HG02852 (cell line): Measurements from ENCODE around the gene GPATCH8.
"Not testable (repeated sequence)": the region's sequence is repeated elsewhere in the genome, so short reads cannot be mapped to it uniquely, and the experiment has no call there.

Experiments used
- ATAC-seq: cut with Tn5 transposase; IDR thresholded peaks from one replicate; pipeline ENCODE4 v1.9.1; 2021; ENCODE audit warnings: mild to moderate bottlenecking, moderate library complexity; ENCODE audit not compliant: unreplicated experiment

The GPATCH8 gene

GRCh38 chr17:44503147-44504029 is at the start of gene GPATCH8:
GPATCH8 (minus strand) TSS chr17:44503406; CDS start chr17:44503370, 36 bp downstream.
- peak; percentile 85 for ATAC-seq

DNA sequence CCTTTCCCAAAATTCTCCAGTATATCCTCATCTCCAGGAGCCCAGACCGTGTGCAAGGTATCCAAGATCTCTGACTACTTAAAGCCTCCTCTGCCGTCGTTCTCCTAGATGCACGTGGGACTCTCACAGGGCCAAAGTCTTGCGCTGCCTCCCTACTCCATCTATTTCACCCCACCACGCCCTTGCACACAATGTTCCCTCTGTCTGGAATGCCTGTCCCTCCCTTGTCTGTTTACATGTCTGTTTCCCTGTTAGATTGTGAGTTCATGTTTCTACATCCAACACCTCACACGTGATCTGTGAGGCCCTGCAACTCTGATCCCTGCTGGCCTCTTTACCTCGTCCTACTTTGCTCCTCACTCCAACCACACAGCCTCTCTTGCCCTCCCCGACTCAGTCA is 49.2 kb upstream of the GPATCH8 start:
- no peak for ATAC-seq

GRCh38 chr17:44549686-44550085 is 46.5 kb upstream of the GPATCH8 start:
- no peak for ATAC-seq

GRCh38 chr17:44548376-44549230 is 45.4 kb upstream of the GPATCH8 start:
- no peak for ATAC-seq

DNA sequence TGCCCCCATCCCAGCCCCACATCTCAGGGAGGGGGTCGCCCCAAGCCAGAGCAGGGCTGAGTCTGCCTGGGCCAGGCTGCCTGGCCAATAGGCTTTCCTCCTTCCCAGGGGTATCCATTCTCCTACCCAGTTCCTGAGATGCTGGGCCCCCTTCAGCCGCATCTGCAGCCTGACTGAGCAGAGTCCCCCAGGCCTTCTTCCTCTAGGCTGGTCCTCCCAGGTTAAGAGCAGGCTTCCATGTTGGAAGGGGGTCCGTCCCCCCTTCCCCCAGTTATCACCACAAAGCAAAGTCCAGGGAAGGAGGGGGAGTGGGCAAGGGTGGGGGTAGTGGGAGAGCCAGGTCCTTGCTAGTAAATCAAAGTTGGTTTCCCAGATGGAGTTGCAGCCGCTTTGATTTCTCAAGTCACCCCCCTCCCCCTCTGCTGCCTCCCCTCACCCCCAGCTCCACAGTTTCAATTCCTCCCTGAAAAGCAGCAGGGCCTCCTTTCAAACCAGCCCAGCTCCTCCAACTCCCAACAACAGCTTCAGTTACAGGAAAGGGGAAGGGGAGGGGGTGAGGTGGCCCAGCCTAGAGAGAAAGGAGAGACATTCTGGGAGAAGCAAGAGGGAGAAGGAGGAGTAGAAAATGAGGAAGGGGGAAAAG is 44.5 kb upstream of the GPATCH8 start:
- no peak for ATAC-seq

- ATAC-seq: no peak
These were observed 43.7 kb upstream of the GPATCH8 start for GRCh38 chr17:44546671-44547606.

DNA sequence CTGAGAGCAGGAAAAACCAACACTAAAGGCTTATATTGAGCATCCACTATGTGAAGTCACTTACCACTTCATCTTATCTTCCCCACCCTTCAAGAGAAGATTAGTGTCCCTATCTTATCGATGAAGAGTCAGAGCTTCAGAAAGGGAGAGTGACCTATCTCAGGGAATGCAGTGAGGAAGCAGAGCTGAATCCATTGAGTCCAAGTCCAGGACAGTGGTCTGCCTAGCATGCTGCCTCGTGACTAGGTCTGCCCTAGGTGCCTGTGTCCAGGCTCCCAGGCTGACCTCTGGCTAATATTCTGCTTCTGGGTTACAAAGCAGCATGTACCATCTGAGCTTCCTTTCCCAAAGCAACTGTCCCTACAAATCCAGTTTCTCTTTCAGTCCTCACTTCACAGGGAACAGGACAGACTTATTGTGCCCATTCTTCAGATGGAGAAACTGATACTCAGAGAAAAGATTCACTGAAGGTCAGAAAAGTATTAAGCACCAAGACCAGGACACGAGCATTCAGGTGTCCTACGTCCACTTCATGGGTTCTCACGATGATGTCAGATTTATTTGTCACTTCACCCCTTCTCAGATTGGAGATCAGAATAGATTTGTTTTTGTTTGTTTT is 40.8 kb upstream of the GPATCH8 start:
- ATAC-seq: no peak

DNA sequence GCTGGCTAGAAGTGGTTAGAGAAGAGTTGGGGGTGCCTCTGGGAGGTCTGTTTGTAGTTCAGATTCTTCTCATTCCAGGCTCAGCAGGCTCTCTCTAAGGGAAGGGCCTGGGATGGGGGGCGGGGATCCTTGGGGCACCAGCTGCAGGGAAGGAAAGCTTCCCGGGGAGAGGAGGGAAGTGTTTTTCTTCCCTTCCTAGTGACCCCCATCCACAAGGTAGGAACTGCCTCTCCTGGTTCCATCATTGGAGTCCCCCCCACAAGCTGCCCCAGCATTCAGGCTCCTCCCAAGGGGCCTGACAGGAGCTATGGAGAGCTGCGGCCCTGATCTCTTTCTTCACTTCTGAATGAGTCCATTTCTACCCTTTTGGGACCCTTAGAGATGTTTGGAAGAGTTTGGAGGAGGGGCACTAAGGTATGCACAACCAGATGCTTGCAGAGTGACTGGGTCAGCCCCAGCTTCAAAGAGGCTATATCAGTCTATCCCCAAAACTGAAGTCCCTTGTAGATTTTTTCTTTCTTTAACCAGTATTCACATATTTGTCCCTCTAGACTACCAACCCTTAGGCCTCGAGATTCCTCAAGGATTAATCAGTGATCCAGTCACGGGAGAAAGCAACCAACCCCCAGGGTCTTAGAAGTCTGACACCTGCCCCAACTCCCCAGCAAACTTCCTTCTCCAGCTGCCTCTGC is 40.2 kb upstream of the GPATCH8 start:
- no peak for ATAC-seq

DNA sequence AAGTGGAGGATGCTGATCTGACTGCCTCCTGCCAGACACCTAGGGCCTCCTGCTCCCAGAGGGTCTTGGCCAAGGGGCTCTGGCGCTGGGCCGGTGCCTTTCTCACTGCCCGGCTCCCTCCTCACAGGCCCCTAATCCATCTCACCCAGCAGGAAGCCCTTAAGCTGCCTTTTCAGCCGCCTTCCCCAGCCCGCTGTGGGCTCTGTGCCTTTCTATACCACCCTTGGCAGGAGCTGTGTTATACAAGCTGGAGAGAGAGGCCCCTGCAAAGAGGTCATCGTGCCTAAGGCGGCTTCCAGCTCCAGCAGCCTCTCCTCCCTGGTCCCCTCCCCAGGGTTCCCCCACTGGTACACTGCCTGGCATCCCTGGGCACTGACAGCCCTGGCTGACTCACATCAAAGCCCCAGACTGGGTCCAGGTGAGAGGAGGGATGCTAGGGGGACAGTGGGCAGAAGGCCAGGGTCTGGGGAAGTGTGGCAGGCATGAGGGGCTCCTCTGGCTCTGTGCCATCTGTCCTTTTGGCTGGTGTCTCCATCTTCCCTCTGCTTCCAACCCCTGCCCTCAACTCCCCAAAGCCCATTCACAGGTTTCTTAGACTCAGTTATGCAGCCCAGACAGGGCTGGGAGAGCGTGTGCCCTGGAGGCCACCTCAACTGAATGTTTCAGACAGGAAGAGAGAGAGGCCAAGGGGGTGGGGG is 38.8 kb upstream of the GPATCH8 start:
- no peak for ATAC-seq

- ATAC-seq: no peak
These were observed 37.3 kb upstream of the GPATCH8 start for GRCh38 chr17:44540246-44541084.

- no peak for ATAC-seq
These were observed 36.5 kb upstream of the GPATCH8 start for GRCh38 chr17:44539673-44540072.

DNA sequence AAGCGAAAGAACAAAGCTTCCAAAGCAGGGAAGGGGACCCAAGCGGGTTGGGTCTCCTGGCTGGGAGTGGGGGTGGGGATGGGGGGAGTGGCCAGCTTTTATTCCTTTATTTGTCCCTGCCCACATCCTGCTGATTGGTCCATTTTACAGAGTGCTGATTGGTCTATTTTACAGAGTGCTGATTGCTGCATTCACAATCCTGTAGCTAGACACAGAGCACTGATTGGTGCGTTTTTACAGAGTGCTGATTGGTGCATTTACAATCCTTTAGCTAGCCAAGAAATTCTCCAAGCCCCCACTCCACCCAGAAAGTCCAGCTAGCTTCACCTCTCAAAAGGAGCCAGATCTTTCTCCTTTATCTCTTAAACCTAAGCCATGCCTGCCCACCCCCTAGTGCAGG is 34.7 kb upstream of the GPATCH8 start:
- ATAC-seq: not testable (repeated sequence)

GRCh38 chr17:44536090-44536953 is 33.1 kb upstream of the GPATCH8 start:
- no peak for ATAC-seq

DNA sequence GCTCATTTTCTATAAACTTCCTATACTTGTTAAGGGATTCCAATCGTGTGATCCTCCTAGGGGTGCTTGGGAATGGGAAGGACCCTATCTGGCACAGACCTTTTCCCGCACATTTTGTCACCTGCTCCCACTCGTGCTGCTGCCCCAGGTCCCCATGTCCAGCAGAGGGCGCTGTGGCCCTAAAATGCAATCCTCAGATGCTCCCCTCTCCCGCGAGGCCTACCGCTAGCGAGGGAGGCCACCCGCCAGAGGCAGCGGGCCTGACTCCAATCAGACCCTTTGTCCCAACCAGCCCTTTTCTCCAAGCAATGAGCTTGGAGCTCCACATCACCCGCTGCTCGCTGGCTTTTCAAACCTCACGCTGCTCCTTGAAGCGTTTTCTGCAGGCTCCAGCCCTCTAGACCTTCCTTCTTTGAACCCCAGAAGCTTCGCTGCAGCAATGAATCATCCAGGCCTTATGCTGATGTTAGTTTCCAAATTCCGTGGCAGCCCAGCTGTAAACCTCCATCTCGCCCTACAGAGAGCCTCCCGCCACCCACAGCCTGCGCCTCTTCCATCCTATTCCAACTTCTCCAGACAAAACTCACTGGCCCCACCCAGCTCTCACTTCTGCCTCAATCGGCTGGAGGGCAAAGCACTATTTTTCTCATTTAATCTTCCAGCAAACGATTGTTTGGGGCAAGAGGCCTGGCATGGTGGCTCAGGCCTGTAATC is 30.5 kb upstream of the GPATCH8 start:
- ATAC-seq: peak; percentile 54

GRCh38 chr17:44530896-44531418 is 27.8 kb upstream of the GPATCH8 start:
- ATAC-seq: no peak

DNA sequence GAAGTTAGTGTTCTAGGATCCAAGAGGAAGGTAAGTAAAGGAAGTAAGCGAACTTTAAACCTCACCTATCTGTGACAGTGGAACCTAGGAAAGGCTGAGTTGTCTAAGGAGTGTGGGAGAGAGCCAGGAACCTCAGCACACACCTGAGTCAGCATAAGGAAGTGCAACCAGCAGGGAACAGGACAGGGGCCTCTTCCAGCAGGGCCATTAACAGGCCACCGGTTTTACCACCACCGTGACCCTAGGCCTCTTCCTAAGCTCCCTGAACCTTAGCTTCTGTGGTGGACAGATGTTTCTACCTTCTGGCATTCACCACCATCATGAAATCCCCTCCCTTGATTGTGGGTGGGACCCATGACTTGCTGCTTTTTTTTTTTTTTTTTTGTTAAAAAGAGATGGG is 26.7 kb upstream of the GPATCH8 start:
- no peak for ATAC-seq
